CD14-positive monocyte (primary cell): ENCODE measurements around the gene SLC36A3. TPM values are rescaled to one million over a fixed set of nuclear protein-coding genes. Genes with fewer than 3 reads are reported as not detected.

Experiments
- DNase-seq, 3 donors: peaks; one replicate each; pipeline ENCODE4 v3.0.0-alpha.2; 2011 to 2022
- H2AFZ ChIP-seq: 2 replicates; pipeline ENCODE4 v1.6.0; 2012; ENCODE audit warnings: mild to moderate bottlenecking, low read depth, low read length, inconsistent platforms; ENCODE audit not compliant: insufficient read depth, poor library complexity, severe bottlenecking
- H3K27ac ChIP-seq, 2 donors: 1 replicate in 1 of 2; 2 replicates in 1 of 2; pipeline ENCODE4 v1.5.1; 2012 to 2013; ENCODE audit warnings: low read length in 2 of 2, control low read depth in 1 of 2, inconsistent platforms in 1 of 2, low read depth in 1 of 2, mild to moderate bottlenecking in 1 of 2
- H3K27me3 ChIP-seq, 2 donors: one replicate each; pipeline versions ENCODE4 v1.6.0 to v1.6.1; 2011 to 2013; ENCODE audit warnings: low read length in 2 of 2; ENCODE audit not compliant: control insufficient read depth in 2 of 2, insufficient read depth in 2 of 2
- H3K36me3 ChIP-seq, 2 donors: replicated peaks in 1 of 2; 1 replicate in 1 of 2; 2 replicates in 1 of 2; pipeline versions ENCODE4 v1.5.1 to v1.6.1; 2012 to 2013; ENCODE audit warnings: low read length in 2 of 2, control low read depth in 1 of 2, inconsistent platforms in 1 of 2, mild to moderate bottlenecking in 1 of 2; ENCODE audit not compliant: insufficient read depth in 2 of 2, control insufficient read depth in 1 of 2
- H3K4me1 ChIP-seq, 2 donors: 1 replicate in 1 of 2; 2 replicates in 1 of 2; pipeline versions ENCODE4 v1.5.1 to v1.6.1; 2012 to 2013; ENCODE audit warnings: low read length in 2 of 2, control low read depth in 1 of 2, inconsistent platforms in 1 of 2, mild to moderate bottlenecking in 1 of 2, moderate library complexity in 1 of 2; ENCODE audit not compliant: insufficient read depth in 2 of 2, control insufficient read depth in 1 of 2
- H3K4me2 ChIP-seq: replicated peaks from 2 replicates; pipeline ENCODE3; 2012; ENCODE audit warnings: low read length, moderate library complexity, mild to moderate bottlenecking; ENCODE audit not compliant: poor library complexity, severe bottlenecking; ENCODE audit errors: extremely low read depth
- H3K4me3 ChIP-seq, 3 experiments: fragments of 200-600 bp in 1 of 3; sonication (generic) in 1 of 3; replicated peaks in 1 of 3; 1 replicate in 2 of 3; 2 replicates in 1 of 3; pipeline ENCODE4 v1.5.1; 2011 to 2013; ENCODE audit warnings: low read length in 3 of 3, mild to moderate bottlenecking in 3 of 3, control low read depth in 2 of 3, low read depth in 2 of 3, inconsistent platforms in 1 of 3, moderate library complexity in 1 of 3
- H3K79me2 ChIP-seq: 2 replicates; pipeline ENCODE4 v1.6.0; 2012; ENCODE audit warnings: mild to moderate bottlenecking, control low read depth, inconsistent platforms, low read length, moderate library complexity; ENCODE audit not compliant: insufficient read depth
- H3K9ac ChIP-seq: 2 replicates; pipeline ENCODE4 v1.6.0; 2017; ENCODE audit warnings: low read length, mild to moderate bottlenecking; ENCODE audit not compliant: insufficient read depth, poor library complexity, severe bottlenecking
- H3K9me3 ChIP-seq, 2 donors: replicated peaks in 1 of 2; 1 replicate in 1 of 2; 2 replicates in 1 of 2; pipeline versions ENCODE4 v1.5.1 to v1.6.1; 2012 to 2013; ENCODE audit warnings: low read length in 2 of 2, control low read depth in 1 of 2; ENCODE audit not compliant: control insufficient read depth in 1 of 2, insufficient read depth in 1 of 2
- H4K20me1 ChIP-seq: 2 replicates; pipeline ENCODE4 v1.6.0; 2012; ENCODE audit warnings: mild to moderate bottlenecking, low read length, control low read depth, moderate library complexity; ENCODE audit not compliant: insufficient read depth
- H3K27ac Mint-ChIP-seq, 7 donors: one replicate each; pipeline ENCODE4 v1.8.0; 2020; ENCODE audit warnings: mild to moderate bottlenecking in 7 of 7, mixed read lengths in 7 of 7, moderate library complexity in 6 of 7, inconsistent platforms in 2 of 7
- H3K27me3 Mint-ChIP-seq, 3 donors: one replicate each; pipeline ENCODE4 v1.8.0; 2021 to 2022; ENCODE audit warnings: low read depth in 3 of 3, mild to moderate bottlenecking in 3 of 3, mixed read lengths in 3 of 3, moderate library complexity in 3 of 3, inconsistent platforms in 1 of 3
- H3K36me3 Mint-ChIP-seq, 2 donors: one replicate each; pipeline ENCODE4 v1.8.0; 2020; ENCODE audit warnings: mixed read lengths in 2 of 2, inconsistent platforms in 1 of 2, mild to moderate bottlenecking in 1 of 2
- H3K4me1 Mint-ChIP-seq: one replicate; pipeline ENCODE4 v1.8.0; 2020; ENCODE audit warnings: mild to moderate bottlenecking, mixed read lengths
- H3K4me3 Mint-ChIP-seq, 2 donors: one replicate each; pipeline ENCODE4 v1.8.0; 2020; ENCODE audit warnings: mild to moderate bottlenecking in 2 of 2, mixed read lengths in 2 of 2, moderate library complexity in 1 of 2
- H3K9me3 Mint-ChIP-seq, 7 donors: one replicate each; pipeline ENCODE4 v1.8.0; 2020 to 2022; ENCODE audit warnings: mixed read lengths in 7 of 7, mild to moderate bottlenecking in 6 of 7, moderate library complexity in 6 of 7, inconsistent platforms in 2 of 7
- CTCF ChIP-seq: fragments of 200-600 bp; IDR thresholded peaks from one replicate; pipeline ENCODE4 v1.8.0; 2022; ENCODE audit warnings: antibody characterized with exemption, mild to moderate bottlenecking
- WGBS: methylation state at CpG from one replicate; pipeline ENCODE4 v1.1.5; 2013; ENCODE audit warnings: missing lambda C conversion rate; ENCODE audit not compliant: insufficient coverage; 5-methylcytosine and 5-hydroxymethylcytosine counted together
- intact Hi-C, 2 donors: fragments of 100-400 bp; cut with micrococcal nuclease; formaldehyde crosslinking; loops; one replicate each; pipeline versions ENCODE4 v1.15.0 to v1.15.1; 2023
- polyA plus RNA-seq, 3 donors: library from polyadenylated mRNA; depleted of rRNA in 1 of 3; unstranded in 2 of 3; stranded (reverse) in 1 of 3; fragments of 300-500 nt in 2 of 3; fragments of >200 nt in 1 of 3; fragmentation: Illumina TruSeq in 2 of 3; gene quantifications; 1 replicate in 2 of 3; 2 replicates in 1 of 3; pipeline ENCODE4 v1.2.3, GENCODE V29; 2012 to 2021

SLC36A3 gene
- polyA plus RNA-seq, 3 donors = not detected

- Histone ChIP-seq H3K9me3 (peaks cover 4 to 9% of the 10 kb centered on the region in 2 donors), H2AFZ (no peak overlapping the region), H4K20me1 (no peaks in the 10 kb centered on the region), H3K4me1 (no peaks in the 10 kb centered on the region), H3K27ac (no peak overlapping the region), H3K27me3 (no peaks in the 10 kb centered on the region), H3K9ac (no peak overlapping the region), H3K4me2 (no peak overlapping the region), H3K36me3 (no peaks in the 10 kb centered on the region), H3K4me3 (no peak overlapping the region), H3K79me2 (no peaks in the 10 kb centered on the region)
- no peak overlapping the region for H3K4me3 Mint-ChIP-seq
- H3K4me1 Mint-ChIP-seq = no peaks in the 10 kb centered on the region
- no CpG with 5 or more reads among the region's 1 CpG for WGBS
- intact Hi-C loops = no loop called here
- H3K9me3 Mint-ChIP-seq = peaks cover 1 to 11% (median 4%) of the 10 kb centered on the region in 7 donors
- no peak overlapping the region for H3K27ac Mint-ChIP-seq
- peaks cover 3 to 10% (median 5%) of the 10 kb centered on the region in 3 donors for H3K27me3 Mint-ChIP-seq
- peaks cover 0 to 1% of the 10 kb centered on the region in 2 donors for H3K36me3 Mint-ChIP-seq
- no peak for DNase-seq
- no peak for TF ChIP-seq CTCF
These were observed 17.3 kb downstream of the SLC36A3 start for GRCh38 chr5:151286246-151286645.

GRCh38 chr5:151285683-151286082, 17.9 kb downstream of the SLC36A3 start:
- Mint-ChIP-seq H3K36me3 (no peaks in the 10 kb centered on the region), H3K4me3 (no peak overlapping the region), H3K4me1 (no peaks in the 10 kb centered on the region), H3K27ac (no peak overlapping the region), H3K9me3 (peaks cover 0 to 5% (median 0%) of the 10 kb centered on the region in 7 donors), H3K27me3 (peaks cover 5 to 10% (median 6%) of the 10 kb centered on the region in 3 donors)
- TF ChIP-seq CTCF = no peak
- peaks cover 0 to 4% of the 10 kb centered on the region in 2 donors for H3K9me3 ChIP-seq
- intact Hi-C loops = no loop called here
- H4K20me1 ChIP-seq = no peaks in the 10 kb centered on the region
- no peak for DNase-seq
- H3K4me2 ChIP-seq = no peak overlapping the region
- H3K9ac ChIP-seq = no peak overlapping the region
- H3K79me2 ChIP-seq = no peaks in the 10 kb centered on the region
- H3K27me3 ChIP-seq = no peaks in the 10 kb centered on the region
- no peak overlapping the region for H3K4me3 ChIP-seq
- no peaks in the 10 kb centered on the region for H3K36me3 ChIP-seq
- H2AFZ ChIP-seq = no peak overlapping the region
- no peaks in the 10 kb centered on the region for H3K4me1 ChIP-seq
- H3K27ac ChIP-seq = no peak overlapping the region
- WGBS = 94% methylated on average over 3 of the region's 5 CpGs
